HUES48 (cell line): ENCODE data around the gene KAT7.

Experiments used
- H3K27ac ChIP-seq: one replicate; pipeline ENCODE4 v1.7.0; 2013; ENCODE audit warnings: low read depth, low read length, inconsistent platforms
- H3K27me3 ChIP-seq: 2 replicates; pipeline ENCODE4 v1.6.1; 2013; ENCODE audit warnings: mild to moderate bottlenecking, low read length; ENCODE audit not compliant: control insufficient read depth, insufficient read depth
- H3K36me3 ChIP-seq: 2 replicates; pipeline ENCODE4 v1.6.1; 2013; ENCODE audit warnings: low read length; ENCODE audit not compliant: control insufficient read depth, insufficient read depth
- H3K4me1 ChIP-seq: 2 replicates; pipeline ENCODE4 v1.6.1; 2013; ENCODE audit warnings: mild to moderate bottlenecking, low read length; ENCODE audit not compliant: control insufficient read depth, insufficient read depth
- H3K4me3 ChIP-seq: 2 replicates; pipeline ENCODE4 v1.5.1; 2013; ENCODE audit warnings: mild to moderate bottlenecking, low read depth, low read length
- H3K9ac ChIP-seq: 2 replicates; pipeline ENCODE4 v1.6.1; 2013; ENCODE audit warnings: mild to moderate bottlenecking, low read depth, low read length, moderate library complexity
- H3K9me3 ChIP-seq: 2 replicates; pipeline ENCODE4 v1.6.1; 2013; ENCODE audit warnings: low read length; ENCODE audit not compliant: control insufficient read depth, insufficient read depth

KAT7 gene

GRCh38 chr17:49783071-49783715, 5.3 kb upstream of the KAT7 start:
- Histone ChIP-seq H3K4me3 (no peak overlapping the region), H3K27ac (no peak overlapping the region), H3K9me3 (no peaks in the 10 kb centered on the region), H3K36me3 (no peaks in the 10 kb centered on the region), H3K27me3 (no peaks in the 10 kb centered on the region; the same call in 1 of the 2 replicates), H3K4me1 (peaks cover 6% of the 10 kb centered on the region; the same call in 1 of the 2 replicates), H3K9ac (no peak overlapping the region)

- no peak overlapping the region for H3K27ac ChIP-seq
These were observed 4.7 kb upstream of the KAT7 start for GRCh38 chr17:49783791-49784190.

GRCh38 chr17:49784636-49785035, 3.8 kb upstream of the KAT7 start:
- Histone ChIP-seq H3K27ac (no peak overlapping the region), H3K4me3 (no peak overlapping the region), H3K36me3 (no peaks in the 10 kb centered on the region), H3K9me3 (no peaks in the 10 kb centered on the region), H3K27me3 (no peaks in the 10 kb centered on the region; the same call in 1 of the 2 replicates), H3K4me1 (peaks cover 8% of the 10 kb centered on the region; the same call in 1 of the 2 replicates), H3K9ac (no peak overlapping the region)

More at GRCh38 chr17:49783791-49784190, 4.7 kb upstream of the KAT7 start:
- Histone ChIP-seq H3K27me3 (no peaks in the 10 kb centered on the region; the same call in 1 of the 2 replicates), H3K36me3 (no peaks in the 10 kb centered on the region), H3K9ac (no peak overlapping the region), H3K4me1 (peaks cover 6% of the 10 kb centered on the region; the same call in 1 of the 2 replicates), H3K4me3 (no peak overlapping the region), H3K9me3 (no peaks in the 10 kb centered on the region)

- Histone ChIP-seq H3K27me3 (no peaks in the 10 kb centered on the region; the same call in 1 of the 2 replicates), H3K9me3 (no peaks in the 10 kb centered on the region), H3K4me1 (peaks cover 8% of the 10 kb centered on the region), H3K9ac (peak overlapping the region; percentile 58), H3K36me3 (peaks cover 15% of the 10 kb centered on the region), H3K4me3 (peak overlapping the region; percentile 93), H3K27ac (peak overlapping the region; percentile 99)
These were observed 500 bp upstream of the KAT7 start for GRCh38 chr17:49787884-49788477.

GRCh38 chr17:49789243-49789578, 730 bp downstream of the KAT7 start:
- no peak overlapping the region for H3K27ac ChIP-seq
- no peaks in the 10 kb centered on the region; the same call in 1 of the 2 replicates for H3K27me3 ChIP-seq
- peak overlapping the region; percentile 62 for H3K4me3 ChIP-seq
- peaks cover 8% of the 10 kb centered on the region for H3K4me1 ChIP-seq
- H3K36me3 ChIP-seq, result peaks cover 26% of the 10 kb centered on the region
- H3K9ac ChIP-seq, result no peak overlapping the region
- no peaks in the 10 kb centered on the region for H3K9me3 ChIP-seq

GRCh38 chr17:49793309-49793708, 4.8 kb downstream of the KAT7 start:
- Histone ChIP-seq H3K4me3 (no peak overlapping the region), H3K27ac (no peak overlapping the region), H3K4me1 (peaks cover 2% of the 10 kb centered on the region; the same call in 1 of the 2 replicates), H3K9ac (no peak overlapping the region), H3K27me3 (no peaks in the 10 kb centered on the region), H3K36me3 (peaks cover 66% of the 10 kb centered on the region), H3K9me3 (no peaks in the 10 kb centered on the region)

- Histone ChIP-seq H3K9ac (no peak overlapping the region), H3K36me3 (peaks cover 83% of the 10 kb centered on the region), H3K4me3 (no peak overlapping the region), H3K9me3 (no peaks in the 10 kb centered on the region), H3K27me3 (no peaks in the 10 kb centered on the region), H3K4me1 (no peaks in the 10 kb centered on the region), H3K27ac (no peak overlapping the region)
These were observed 6.9 kb downstream of the KAT7 start for GRCh38 chr17:49795372-49795771.

- Histone ChIP-seq H3K9me3 (no peaks in the 10 kb centered on the region), H3K4me3 (no peak overlapping the region), H3K36me3 (peaks cover 88% of the 10 kb centered on the region), H3K27me3 (no peaks in the 10 kb centered on the region), H3K9ac (no peak overlapping the region), H3K4me1 (no peaks in the 10 kb centered on the region), H3K27ac (no peak overlapping the region)
These were observed 9.7 kb downstream of the KAT7 start for GRCh38 chr17:49798182-49798581.

- no peaks in the 10 kb centered on the region for H3K4me1 ChIP-seq
- no peaks in the 10 kb centered on the region for H3K27me3 ChIP-seq
- no peak overlapping the region for H3K27ac ChIP-seq
- H3K36me3 ChIP-seq, result peaks cover 87% of the 10 kb centered on the region
- H3K4me3 ChIP-seq, result no peak overlapping the region
- no peak overlapping the region for H3K9ac ChIP-seq
- no peaks in the 10 kb centered on the region for H3K9me3 ChIP-seq
These were observed 10.3 kb downstream of the KAT7 start for GRCh38 chr17:49798738-49799137.

GRCh38 chr17:49809056-49809455, 20.6 kb downstream of the KAT7 start:
- no peaks in the 10 kb centered on the region for H3K9me3 ChIP-seq
- no peak overlapping the region for H3K27ac ChIP-seq
- H3K36me3 ChIP-seq, result peaks cover 66% of the 10 kb centered on the region
- peaks cover 26% of the 10 kb centered on the region for H3K4me1 ChIP-seq
- H3K9ac ChIP-seq, result no peak overlapping the region
- H3K4me3 ChIP-seq, result no peak overlapping the region
- no peaks in the 10 kb centered on the region for H3K27me3 ChIP-seq

GRCh38 chr17:49814781-49815529, 26.5 kb downstream of the KAT7 start:
- Histone ChIP-seq H3K4me3 (peak overlapping the region; percentile 56), H3K4me1 (peaks cover 53% of the 10 kb centered on the region), H3K27ac (peak overlapping the region; percentile 99)

More at GRCh38 chr17:49814781-49815529, 26.5 kb downstream of the KAT7 start:
- Histone ChIP-seq H3K27me3 (no peaks in the 10 kb centered on the region), H3K9ac (peak overlapping the region; percentile 65), H3K36me3 (peaks cover 57% of the 10 kb centered on the region), H3K9me3 (no peaks in the 10 kb centered on the region)
